HepG2 (cell line): ENCODE data around the gene SMARCE1. TPM values are rescaled to one million over a fixed set of nuclear protein-coding genes. Genes with fewer than 3 reads are reported as not detected.

Source experiments
- ATAC-seq: fragments of 200-7000 bp; cut with Tn5 transposase; 3 replicates; pipeline ENCODE4 v1.9.1; 2020; ENCODE audit warnings: mild to moderate bottlenecking, moderate library complexity
- BruUV-seq: library from RNA; stranded (reverse); fragments of 400-500 nt; replicated peaks from 2 replicates; lab custom pipeline; 2021; lab: Mats Ljungman, UMichigan
- CTCF ChIA-PET: fragments of 300-600 bp; formaldehyde crosslinking; extraction: SDS; loops from one replicate; lab custom pipeline; 2021; ENCODE audit warnings: low total read pairs, inconsistent platforms, low intra/inter-chr PET ratio; lab: Yijun Ruan, JAX
- POLR2A ChIA-PET: fragments of 350-600 bp; sonication (Branson Sonifier 250); formaldehyde crosslinking; loops from one replicate; lab custom pipeline; 2020; ENCODE audit warnings: antibody characterized with exemption, inconsistent platforms; lab: Yijun Ruan, JAX
- DNase-seq: peaks from one replicate; pipeline ENCODE4 v3.0.0-alpha.2; 2015; ENCODE audit warnings: low spot score
- FAIRE-seq: peaks from 3 replicates; lab custom pipeline; 2011; peaks lifted over from hg19 to GRCh38; lab: Jason Lieb, UNC
- H2AFZ ChIP-seq: one replicate; pipeline ENCODE4 v1.6.1; 2011; ENCODE audit warnings: low read length, inconsistent platforms
- H3K27ac ChIP-seq: fragments of 300-600 bp; 3 replicates; pipeline ENCODE4 v1.8.0; 2011; ENCODE audit warnings: mixed run types, mild to moderate bottlenecking, mixed read lengths, low read length, inconsistent platforms; ENCODE audit not compliant: insufficient read depth; ENCODE audit errors: extremely low read length
- H3K27me3 ChIP-seq, 2 experiments: fragments of 200-600 bp in 1 of 2; 2 replicates in 1 of 2; 3 replicates in 1 of 2; pipeline versions ENCODE4 v1.6.0 to v1.8.0; 2011; ENCODE audit warnings: low read length in 2 of 2, mild to moderate bottlenecking in 2 of 2, moderate library complexity in 2 of 2, inconsistent platforms in 1 of 2; ENCODE audit not compliant: insufficient read depth in 2 of 2, control insufficient read depth in 1 of 2
- H3K36me3 ChIP-seq, 2 experiments: fragments of 200-600 bp in 1 of 2; replicated peaks in 1 of 2; 2 replicates in 1 of 2; 3 replicates in 1 of 2; pipeline versions ENCODE4 v1.5.1 to v1.8.0; 2011; ENCODE audit warnings: low read length in 2 of 2, inconsistent platforms in 1 of 2; ENCODE audit not compliant: insufficient read depth in 2 of 2, control insufficient read depth in 1 of 2
- H3K4me1 ChIP-seq: 2 replicates; pipeline ENCODE4 v1.5.1; 2012; ENCODE audit warnings: low read length, inconsistent platforms; ENCODE audit not compliant: insufficient read depth
- H3K4me2 ChIP-seq: 2 replicates; pipeline ENCODE4 v1.6.0; 2011; ENCODE audit warnings: low read depth, low read length, inconsistent platforms
- H3K4me3 ChIP-seq, 3 experiments: fragments of 200-600 bp in 1 of 3; sonication (generic), shearing (Covaris generic) in 1 of 3; replicated peaks in 1 of 3; 2 replicates each; pipeline ENCODE4 v1.5.1; 2011 to 2016; ENCODE audit warnings: low read length in 3 of 3, inconsistent platforms in 2 of 3, low read depth in 2 of 3, mild to moderate bottlenecking in 2 of 3, control low read depth in 1 of 3, mixed read lengths in 1 of 3; ENCODE audit not compliant: insufficient read depth in 1 of 3
- H3K79me2 ChIP-seq: one replicate; pipeline ENCODE4 v1.6.1; 2011; ENCODE audit warnings: low read length, inconsistent platforms; ENCODE audit not compliant: insufficient read depth
- H3K9ac ChIP-seq: 2 replicates; pipeline ENCODE4 v1.6.0; 2011; ENCODE audit warnings: mild to moderate bottlenecking, low read depth, low read length, inconsistent platforms; ENCODE audit not compliant: insufficient read depth
- H3K9me3 ChIP-seq: 2 replicates; pipeline ENCODE4 v1.5.1; 2012; ENCODE audit warnings: mild to moderate bottlenecking, low read length
- H4K20me1 ChIP-seq: 2 replicates; pipeline ENCODE4 v1.6.0; 2011; ENCODE audit warnings: inconsistent platforms, mild to moderate bottlenecking, low read length, moderate library complexity; ENCODE audit not compliant: insufficient read depth
- AGO2 ChIP-seq: fragments of 200-400 bp; formaldehyde crosslinking; optimal IDR thresholded peaks from 2 replicates; pipeline ENCODE3; 2017; ENCODE audit warnings: mild to moderate bottlenecking, low read depth, low read length, moderate library complexity
- BHLHE40 ChIP-seq: IDR thresholded peaks from 2 replicates; pipeline ENCODE4 v1.6.1; 2011; ENCODE audit warnings: low read length, improper control_type of control experiment
- GABPB1 ChIP-seq: IDR thresholded peaks from 2 replicates; pipeline ENCODE4 v1.6.1; 2016; ENCODE audit warnings: mild to moderate bottlenecking, missing genetic modification reagents, moderate library complexity, missing compliant biosample characterization
- HMG20B ChIP-seq: conservative IDR thresholded peaks from 2 replicates; pipeline ENCODE4 v1.6.1; 2016; ENCODE audit warnings: missing genetic modification reagents, missing compliant biosample characterization
- IRX3 ChIP-seq: sonication (generic); formaldehyde crosslinking; IDR thresholded peaks from 2 replicates; pipeline ENCODE4 v1.8.1; 2023; ENCODE audit warnings: mild to moderate bottlenecking, low read depth, missing genetic modification reagents, borderline replicate concordance
- KLF11 ChIP-seq: IDR thresholded peaks from 2 replicates; pipeline ENCODE4 v1.6.1; 2016; ENCODE audit warnings: missing compliant biosample characterization
- KLF15 ChIP-seq: sonication (generic); formaldehyde crosslinking; IDR thresholded peaks from 2 replicates; pipeline ENCODE4 v1.8.1; 2023; ENCODE audit warnings: borderline replicate concordance, mild to moderate bottlenecking, inconsistent platforms, missing genetic modification reagents, mixed read lengths
- KMT2B ChIP-seq: IDR thresholded peaks from 2 replicates; pipeline ENCODE4 v1.6.1; 2016; ENCODE audit warnings: missing genetic modification reagents, missing compliant biosample characterization
- NBN ChIP-seq: fragments of 450-650 bp; conservative IDR thresholded peaks from 2 replicates; pipeline ENCODE4 v1.6.1; 2017
- NFYC ChIP-seq: IDR thresholded peaks from 2 replicates; pipeline ENCODE4 v1.6.1; 2016; ENCODE audit warnings: missing genetic modification reagents, missing compliant biosample characterization
- RCOR2 ChIP-seq: IDR thresholded peaks from 2 replicates; pipeline ENCODE4 v1.6.1; 2016; ENCODE audit warnings: missing biosample characterization, missing genetic modification reagents
- SMAD3 ChIP-seq: sonication (generic); formaldehyde crosslinking; IDR thresholded peaks from 2 replicates; pipeline ENCODE4 v1.4.0; 2020; ENCODE audit warnings: missing genetic modification reagents
- TEAD3 ChIP-seq: optimal IDR thresholded peaks from 2 replicates; pipeline ENCODE3; 2016; ENCODE audit warnings: borderline replicate concordance
- ZNF446 ChIP-seq: sonication (generic); formaldehyde crosslinking; IDR thresholded peaks from 2 replicates; pipeline ENCODE4 v1.5.0; 2020; ENCODE audit warnings: mild to moderate bottlenecking, missing genetic modification reagents
- ZNF547 ChIP-seq: sonication (generic); formaldehyde crosslinking; IDR thresholded peaks from 2 replicates; pipeline ENCODE4 v1.5.1; 2020; ENCODE audit warnings: mild to moderate bottlenecking, missing genetic modification reagents
- ZNF589 ChIP-seq: sonication (generic); formaldehyde crosslinking; conservative IDR thresholded peaks from 2 replicates; pipeline ENCODE4 v1.8.0; 2022; ENCODE audit warnings: mild to moderate bottlenecking, moderate library complexity, missing genetic modification reagents
- ZNF614 ChIP-seq: IDR thresholded peaks from 2 replicates; pipeline ENCODE4 v1.6.1; 2018; ENCODE audit warnings: missing biosample characterization, missing genetic modification reagents, inconsistent platforms, borderline replicate concordance
- ZNF766 ChIP-seq: sonication (generic); formaldehyde crosslinking; IDR thresholded peaks from 2 replicates; pipeline ENCODE4 v1.5.0; 2020; ENCODE audit warnings: missing genetic modification reagents, borderline replicate concordance
- ZNF792 ChIP-seq: IDR thresholded peaks from 2 replicates; pipeline ENCODE4 v1.6.1; 2016
- WGBS: methylation state at CpG from one replicate; pipeline ENCODE4 v1.1.6; 2017; ENCODE audit warnings: low lambda C conversion rate; 5-methylcytosine and 5-hydroxymethylcytosine counted together
- in situ Hi-C: cut with HindIII; loops from 2 replicates; pipeline ENCODE4 v1.10.0; 2017; ENCODE audit warnings: low pct_unique_long_range_greater_than_20kb; ENCODE audit not compliant: extremely low pct_ligation_motif_present
- intact Hi-C: fragments of 100-400 bp; cut with micrococcal nuclease; formaldehyde crosslinking; loops from one replicate; pipeline ENCODE4 v1.10.0; 2022; ENCODE audit not compliant: unreplicated experiment
- polyA plus RNA-seq, 8 experiments: library from polyadenylated mRNA; depleted of rRNA in 3 of 8; stranded (reverse) in 7 of 8; unstranded in 1 of 8; fragments of >200 nt; fragmentation: Illumina TruSeq in 4 of 8; extraction: Trizol in 4 of 8; gene quantifications; 2 replicates each; pipeline versions ENCODE4 v1.2.1 to v1.2.3, GENCODE V29; 2011 to 2016; ENCODE audit warnings: low read depth in 4 of 8, missing spikeins in 1 of 8, mixed read lengths in 1 of 8; ENCODE audit not compliant: insufficient read depth in 1 of 8
- total RNA-seq, 5 experiments: library from RNA; depleted of rRNA; stranded (reverse); fragments of >200 nt; fragmentation: Illumina TruSeq; extraction: Trizol; gene quantifications; 2 replicates each; pipeline ENCODE4 v1.2.3, GENCODE V29; 2016; ENCODE audit warnings: low read depth in 1 of 5
- TF ChIP-seq, protein P1 (sequence below): sonication (generic); formaldehyde crosslinking; IDR thresholded peaks from 2 replicates; pipeline ENCODE4 v1.5.0; 2020; ENCODE audit warnings: mild to moderate bottlenecking, missing genetic modification reagents, moderate library complexity
- TF ChIP-seq, protein P2 (sequence below): sonication (generic); formaldehyde crosslinking; IDR thresholded peaks from 2 replicates; pipeline ENCODE4 v1.8.1; 2023; ENCODE audit warnings: missing genetic modification reagents, mild to moderate bottlenecking, borderline replicate concordance
- TF ChIP-seq, protein P3 (sequence below): sonication (generic); formaldehyde crosslinking; IDR thresholded peaks from 2 replicates; pipeline ENCODE4 v1.8.0; 2022; ENCODE audit warnings: mild to moderate bottlenecking, missing genetic modification reagents, moderate library complexity

SMARCE1 gene
- total and polyA plus RNA-seq, 2 of the 13 experiments (the other 11 are each of a cell fraction or from before 2014, with no cell fraction given), result 43.5 to 127 TPM

DNA sequence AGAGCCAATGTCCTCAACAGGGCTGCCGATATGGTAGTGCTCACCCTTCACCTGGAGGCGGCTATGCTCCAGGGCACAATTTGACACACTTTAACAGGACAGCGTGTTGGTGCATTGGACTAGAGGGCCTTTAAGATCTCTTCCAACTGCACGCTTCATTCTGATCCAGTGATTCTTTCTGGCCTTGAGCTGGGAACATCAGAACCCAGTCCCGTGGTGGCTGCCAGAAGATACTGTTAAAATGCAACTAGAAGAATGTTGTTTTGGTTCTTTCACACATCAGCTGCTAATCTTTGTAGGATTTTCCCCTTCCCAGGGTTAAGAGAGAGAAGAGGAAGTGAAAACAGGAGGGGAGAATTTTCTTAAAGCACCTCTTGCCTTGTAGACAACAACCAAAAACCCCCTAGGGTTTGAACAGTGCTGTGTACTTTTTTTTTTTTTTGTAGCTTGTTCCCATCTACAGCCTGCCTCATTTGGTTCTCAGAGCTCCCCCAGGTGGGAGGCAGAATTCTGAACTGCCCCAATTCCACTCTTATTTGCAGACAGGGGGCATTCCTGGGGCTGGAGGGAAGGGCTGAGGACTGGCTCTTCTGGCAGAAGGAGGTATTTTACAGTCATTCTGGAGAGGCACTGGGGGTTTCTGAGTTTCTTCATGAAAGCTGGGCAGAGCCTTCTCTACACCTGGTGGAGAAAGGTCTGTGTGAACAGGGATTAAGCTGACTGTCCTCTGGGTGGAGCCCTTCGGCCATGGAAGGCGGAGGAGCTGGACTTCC is 32.4 kb downstream of the SMARCE1 start:
- H3K4me2 ChIP-seq, result no peak overlapping the region
- BruUV-seq, result no TSS peak
- DNase-seq, result peak; percentile 76
- no peaks in the 10 kb centered on the region for H3K79me2 ChIP-seq
- H3K27me3 ChIP-seq, result peaks cover 1 to 20% of the 10 kb centered on the region in 2 experiments; a peak in 3 of 5 replicates
- intact Hi-C loops, result loop anchor here (1.0 to 10.0 kb wide), 4 partner anchors 112 to 1050 kb away; no protein-coding TSS in a partner anchor
- ChIA-PET POLR2A (interaction anchor here (0.7 to 2.9 kb wide), 4 partner anchors 32 to 1074 kb away, joined by 3 to 10 read pairs (median 3); partner anchors contain the start of gene SMARCE1), CTCF (interaction anchor here (0.6 to 3.0 kb wide), 5 partner anchors 111 to 1048 kb away, joined by 3 to 44 read pairs (median 3); no protein-coding TSS in a partner anchor)
- no peaks in the 10 kb centered on the region for H3K36me3 ChIP-seq
- no peaks in the 10 kb centered on the region for H3K9me3 ChIP-seq
- no peak overlapping the region for H3K9ac ChIP-seq
- no peaks in the 10 kb centered on the region for H4K20me1 ChIP-seq
- WGBS, result 5% methylated on average over 6 of the region's 7 CpGs
- peak; percentile 89 for FAIRE-seq
- H3K27ac ChIP-seq, result no peak overlapping the region
- H3K4me1 ChIP-seq, result peaks cover 54% of the 10 kb centered on the region
- in situ Hi-C loops, result loop anchor here (5.0 kb wide), 2 partner anchors 177 to 1047 kb away; no protein-coding TSS in a partner anchor
- no peak overlapping the region for H3K4me3 ChIP-seq
- ATAC-seq, result peak; percentile 85
- H2AFZ ChIP-seq, result no peak overlapping the region
- TF ChIP-seq IRX3 (CRISPR knock-in tag), result no peak
- no peak for TF ChIP-seq HMG20B
- peak; percentile 38 for TF ChIP-seq TEAD3 (CRISPR knock-in tag)
- TF ChIP-seq SMAD3, result 0 out of 2 replicates have a peak, but pooled peaks have one; percentile 22
- no peak for TF ChIP-seq KLF11 (CRISPR knock-in tag)
- TF ChIP-seq ZNF446 (CRISPR knock-in tag), result no peak
- TF ChIP-seq ZNF792 (CRISPR knock-in tag), result no peak
- TF ChIP-seq, protein P1, sequence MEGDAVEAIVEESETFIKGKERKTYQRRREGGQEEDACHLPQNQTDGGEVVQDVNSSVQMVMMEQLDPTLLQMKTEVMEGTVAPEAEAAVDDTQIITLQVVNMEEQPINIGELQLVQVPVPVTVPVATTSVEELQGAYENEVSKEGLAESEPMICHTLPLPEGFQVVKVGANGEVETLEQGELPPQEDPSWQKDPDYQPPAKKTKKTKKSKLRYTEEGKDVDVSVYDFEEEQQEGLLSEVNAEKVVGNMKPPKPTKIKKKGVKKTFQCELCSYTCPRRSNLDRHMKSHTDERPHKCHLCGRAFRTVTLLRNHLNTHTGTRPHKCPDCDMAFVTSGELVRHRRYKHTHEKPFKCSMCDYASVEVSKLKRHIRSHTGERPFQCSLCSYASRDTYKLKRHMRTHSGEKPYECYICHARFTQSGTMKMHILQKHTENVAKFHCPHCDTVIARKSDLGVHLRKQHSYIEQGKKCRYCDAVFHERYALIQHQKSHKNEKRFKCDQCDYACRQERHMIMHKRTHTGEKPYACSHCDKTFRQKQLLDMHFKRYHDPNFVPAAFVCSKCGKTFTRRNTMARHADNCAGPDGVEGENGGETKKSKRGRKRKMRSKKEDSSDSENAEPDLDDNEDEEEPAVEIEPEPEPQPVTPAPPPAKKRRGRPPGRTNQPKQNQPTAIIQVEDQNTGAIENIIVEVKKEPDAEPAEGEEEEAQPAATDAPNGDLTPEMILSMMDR (CRISPR knock-in tag), result peak; percentile 96
- TF ChIP-seq NFYC (CRISPR knock-in tag), result no peak
- TF ChIP-seq BHLHE40, result no peak
- no peak for TF ChIP-seq AGO2
- TF ChIP-seq ZNF766 (CRISPR knock-in tag), result no peak
- TF ChIP-seq ZNF547 (CRISPR knock-in tag), result no peak
- no peak for TF ChIP-seq NBN
- TF ChIP-seq RCOR2 (CRISPR knock-in tag), result no peak
- TF ChIP-seq, protein P2, sequence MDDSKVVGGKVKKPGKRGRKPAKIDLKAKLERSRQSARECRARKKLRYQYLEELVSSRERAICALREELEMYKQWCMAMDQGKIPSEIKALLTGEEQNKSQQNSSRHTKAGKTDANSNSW (CRISPR knock-in tag), result no peak
- no peak for TF ChIP-seq KMT2B
- TF ChIP-seq, protein P3, sequence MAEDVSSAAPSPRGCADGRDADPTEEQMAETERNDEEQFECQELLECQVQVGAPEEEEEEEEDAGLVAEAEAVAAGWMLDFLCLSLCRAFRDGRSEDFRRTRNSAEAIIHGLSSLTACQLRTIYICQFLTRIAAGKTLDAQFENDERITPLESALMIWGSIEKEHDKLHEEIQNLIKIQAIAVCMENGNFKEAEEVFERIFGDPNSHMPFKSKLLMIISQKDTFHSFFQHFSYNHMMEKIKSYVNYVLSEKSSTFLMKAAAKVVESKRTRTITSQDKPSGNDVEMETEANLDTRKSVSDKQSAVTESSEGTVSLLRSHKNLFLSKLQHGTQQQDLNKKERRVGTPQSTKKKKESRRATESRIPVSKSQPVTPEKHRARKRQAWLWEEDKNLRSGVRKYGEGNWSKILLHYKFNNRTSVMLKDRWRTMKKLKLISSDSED, result no peak
- no peak for TF ChIP-seq KLF15 (CRISPR knock-in tag)
- TF ChIP-seq GABPB1 (CRISPR knock-in tag), result 0 out of 2 replicates have a peak, but pooled peaks have one; percentile 33
- TF ChIP-seq ZNF589 (CRISPR knock-in tag), result no peak
- peak; percentile 41; the same call in 1 of the 2 replicates for TF ChIP-seq ZNF614 (CRISPR knock-in tag)
